Esophagus squamous epithelium (tissue), 4 donors: ENCODE data around the gene RAVER1.

Experiments
- CTCF ChIP-seq, 6 experiments: fragments of 450-650 bp in 4 of 6; fragments of 200-600 bp in 2 of 6; sonication (generic) in 2 of 6; IDR thresholded peaks; one replicate each; pipeline ENCODE4 v1.5.1; 2016 to 2019; ENCODE audit warnings: antibody characterized with exemption in 6 of 6, mild to moderate bottlenecking in 4 of 6, moderate library complexity in 4 of 6
- POLR2A ChIP-seq, 4 donors: fragments of 450-650 bp; IDR thresholded peaks; one replicate each; pipeline ENCODE4 v1.6.1; 2017; ENCODE audit warnings: antibody characterized with exemption in 4 of 4, mild to moderate bottlenecking in 4 of 4, moderate library complexity in 3 of 4

- TF ChIP-seq CTCF (IDR thresholded peaks at IDR 0.05) (no peak), POLR2A (IDR thresholded peaks at IDR 0.05) (no peak)
Observed at GRCh38 chr19:10362259-10362658, 28.9 kb upstream of the RAVER1 start.
